Hepatocyte (in vitro differentiated cells): Measurements from ENCODE around the gene BRIP1.

ENCODE experiments used
- EZH2phosphoT487 ChIP-seq: fragments of 200-600 bp; sonication (generic); IDR thresholded peaks from one replicate; pipeline ENCODE4 v1.6.1; 2018; ENCODE audit warnings: antibody characterized with exemption, mild to moderate bottlenecking, low read depth, moderate library complexity; ENCODE audit not compliant: unreplicated experiment, severe bottlenecking
- TF ChIP-seq, protein P1 (sequence below): fragments of 200-600 bp; sonication (generic); IDR thresholded peaks from 2 replicates; pipeline ENCODE4 v1.5.1; 2016; ENCODE audit warnings: antibody characterized with exemption, mild to moderate bottlenecking; ENCODE audit not compliant: poor library complexity

DNA sequence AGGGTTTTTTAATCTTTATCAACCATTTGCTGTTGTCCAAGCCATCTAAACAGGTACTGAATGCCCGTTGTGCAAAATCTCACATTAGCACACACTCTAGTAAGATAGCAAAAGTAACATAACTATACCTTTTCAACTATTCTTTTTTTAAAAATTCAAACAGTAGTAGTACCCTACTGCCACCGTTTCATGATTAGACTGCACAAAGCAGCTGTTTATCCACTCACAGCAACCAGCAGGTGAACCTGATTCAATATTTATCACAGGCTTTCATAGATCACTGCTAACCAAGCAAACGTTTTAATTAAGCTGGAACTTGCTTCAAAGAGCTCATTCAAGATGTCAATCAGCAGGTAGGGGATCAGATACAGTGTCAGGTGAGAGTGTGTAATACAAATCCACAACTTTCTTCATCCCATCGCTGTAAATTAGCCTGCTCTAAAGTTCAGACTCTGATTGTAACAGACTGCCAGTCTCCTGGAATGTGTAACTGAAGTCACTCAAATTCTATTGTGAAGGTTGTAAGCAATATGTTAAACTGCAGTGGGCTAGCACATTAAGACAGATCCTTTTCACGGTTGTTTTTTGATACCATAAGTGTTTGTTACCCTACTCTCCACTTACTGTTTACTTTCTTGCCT is 47.3 kb downstream of the BRIP1 start:
- TF ChIP-seq, protein P1, sequence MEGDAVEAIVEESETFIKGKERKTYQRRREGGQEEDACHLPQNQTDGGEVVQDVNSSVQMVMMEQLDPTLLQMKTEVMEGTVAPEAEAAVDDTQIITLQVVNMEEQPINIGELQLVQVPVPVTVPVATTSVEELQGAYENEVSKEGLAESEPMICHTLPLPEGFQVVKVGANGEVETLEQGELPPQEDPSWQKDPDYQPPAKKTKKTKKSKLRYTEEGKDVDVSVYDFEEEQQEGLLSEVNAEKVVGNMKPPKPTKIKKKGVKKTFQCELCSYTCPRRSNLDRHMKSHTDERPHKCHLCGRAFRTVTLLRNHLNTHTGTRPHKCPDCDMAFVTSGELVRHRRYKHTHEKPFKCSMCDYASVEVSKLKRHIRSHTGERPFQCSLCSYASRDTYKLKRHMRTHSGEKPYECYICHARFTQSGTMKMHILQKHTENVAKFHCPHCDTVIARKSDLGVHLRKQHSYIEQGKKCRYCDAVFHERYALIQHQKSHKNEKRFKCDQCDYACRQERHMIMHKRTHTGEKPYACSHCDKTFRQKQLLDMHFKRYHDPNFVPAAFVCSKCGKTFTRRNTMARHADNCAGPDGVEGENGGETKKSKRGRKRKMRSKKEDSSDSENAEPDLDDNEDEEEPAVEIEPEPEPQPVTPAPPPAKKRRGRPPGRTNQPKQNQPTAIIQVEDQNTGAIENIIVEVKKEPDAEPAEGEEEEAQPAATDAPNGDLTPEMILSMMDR: no peak
- no peak for TF ChIP-seq EZH2phosphoT487
